HG02642 (cell line): ENCODE data around the gene BMP8A.
A peak's percentile ranks its signal among the peaks of the same experiment; 100 is the strongest.
"Not testable (repeated sequence)": the region's sequence is repeated elsewhere in the genome, so short reads cannot be mapped to it uniquely, and the experiment has no call there.

Experiments
- ATAC-seq: cut with Tn5 transposase; IDR thresholded peaks from one replicate; pipeline ENCODE4 v1.9.1; 2021; ENCODE audit warnings: mild to moderate bottlenecking; ENCODE audit not compliant: unreplicated experiment, poor library complexity

BMP8A gene

DNA sequence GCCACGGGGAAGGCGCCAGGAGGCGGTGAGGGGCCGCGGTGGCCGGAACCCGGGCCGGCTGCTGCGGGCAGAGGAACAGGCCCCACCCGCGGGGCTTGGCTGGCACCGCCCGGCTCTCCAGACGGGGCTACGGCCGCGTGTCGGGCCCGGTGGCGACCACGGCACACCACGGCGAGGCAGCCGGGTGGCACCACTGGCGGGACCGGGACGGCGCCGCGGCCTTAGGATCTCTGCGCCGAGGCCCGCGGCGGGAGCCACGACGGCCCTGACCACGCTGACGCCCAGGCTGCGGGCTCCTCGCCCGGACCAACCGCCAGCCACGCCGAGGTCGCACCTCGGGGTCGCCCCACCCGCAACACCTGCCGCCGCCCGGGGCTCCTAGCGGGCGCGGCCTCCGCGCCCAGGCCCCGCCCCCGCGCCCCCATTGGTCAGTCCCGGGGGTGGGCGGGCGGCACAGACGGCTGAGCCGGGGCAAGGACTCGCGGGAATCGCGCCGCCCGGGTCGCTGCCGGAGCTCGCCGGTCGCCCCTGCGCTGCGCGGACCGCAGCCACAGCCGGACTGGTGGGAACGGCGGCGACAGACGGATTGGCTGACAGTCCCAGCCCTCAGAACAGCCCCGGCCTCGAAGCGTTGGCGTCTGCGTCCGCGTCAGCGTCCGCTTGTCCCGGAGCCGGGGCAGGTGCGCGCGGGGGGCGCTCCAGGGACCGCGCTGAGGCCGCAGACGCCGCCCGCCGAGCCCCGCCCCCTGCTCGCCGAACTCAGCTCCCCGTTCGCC lies at the start of gene BMP8A:
BMP8A (plus strand) TSS at position 491 of the 776 bp plus-strand sequence. CDS start 356 bp downstream, outside the sequence.
- peak; percentile 83 for ATAC-seq

DNA sequence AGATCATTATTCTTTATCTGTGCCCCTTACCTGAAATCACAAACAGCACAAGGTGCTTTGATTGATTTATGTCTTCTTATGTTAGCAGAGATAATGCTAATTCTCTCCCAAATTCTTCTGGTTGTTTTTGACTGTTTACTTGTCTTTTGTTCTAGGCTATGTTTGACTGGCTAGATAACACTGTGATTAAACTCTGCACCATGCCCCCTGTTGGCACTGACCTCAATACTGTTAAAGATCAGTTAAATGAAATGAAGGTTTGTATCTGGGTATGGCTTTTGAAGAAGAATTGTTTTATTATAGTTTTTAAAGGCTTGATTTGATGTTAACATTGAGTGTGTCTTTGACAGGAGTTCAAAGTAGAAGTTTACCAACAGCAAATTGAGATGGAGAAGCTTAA lies 49.6 kb upstream of the BMP8A start:
- ATAC-seq, result no peak

DNA sequence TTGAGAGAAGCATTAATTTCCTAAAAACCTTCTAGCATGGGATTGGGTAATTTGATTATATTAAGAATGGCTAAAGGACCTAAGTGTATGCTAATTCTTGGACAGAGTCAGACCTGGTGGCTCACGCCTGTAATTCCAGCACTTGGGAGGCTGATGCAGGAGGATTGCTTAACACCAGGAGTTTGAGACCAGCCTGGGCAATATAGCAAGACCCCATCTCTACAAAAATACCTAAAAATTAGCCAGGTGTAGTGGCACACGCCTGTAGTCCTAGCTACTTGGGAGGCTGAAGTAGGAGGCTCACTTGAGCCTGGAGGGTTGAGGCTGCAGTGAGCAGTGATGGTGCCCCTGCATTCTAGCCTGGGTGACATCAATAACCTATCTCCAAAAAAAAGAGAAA lies 45.9 kb upstream of the BMP8A start:
- ATAC-seq, result no peak

- ATAC-seq, result no peak
Measured at GRCh38 chr1:39446986-39447567, 44.4 kb upstream of the BMP8A start.

- not testable (repeated sequence) for ATAC-seq
Measured at GRCh38 chr1:39450041-39450440, 41.4 kb upstream of the BMP8A start.

DNA sequence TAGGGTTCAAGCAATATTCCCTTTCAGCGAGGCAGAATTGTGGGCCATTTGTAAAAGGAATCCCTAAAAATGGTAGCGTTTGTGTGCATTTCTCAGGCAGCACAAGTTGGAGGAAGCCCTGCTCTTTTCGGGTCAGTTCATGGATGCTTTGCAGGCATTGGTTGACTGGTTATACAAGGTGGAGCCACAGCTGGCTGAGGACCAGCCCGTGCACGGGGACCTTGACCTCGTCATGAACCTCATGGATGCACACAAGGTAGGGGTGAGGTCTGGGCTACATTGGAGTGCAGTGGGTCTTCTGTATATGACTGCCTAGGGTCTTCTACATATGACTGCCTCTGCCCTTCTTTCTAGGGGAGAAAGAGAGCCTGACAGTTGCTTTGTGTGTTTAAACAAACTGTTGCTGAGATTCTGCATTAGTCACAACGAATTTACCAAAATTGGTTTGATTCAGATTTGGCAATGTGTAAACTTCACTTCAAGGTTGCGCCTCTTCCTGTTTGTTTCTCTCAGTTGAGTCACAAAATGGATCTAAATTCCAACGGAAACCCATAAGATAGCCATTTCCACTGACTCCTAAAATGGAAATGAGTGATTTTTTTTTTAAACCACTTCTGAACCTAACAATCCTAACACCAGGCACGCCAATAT lies 40.4 kb upstream of the BMP8A start:
- no peak for ATAC-seq

DNA sequence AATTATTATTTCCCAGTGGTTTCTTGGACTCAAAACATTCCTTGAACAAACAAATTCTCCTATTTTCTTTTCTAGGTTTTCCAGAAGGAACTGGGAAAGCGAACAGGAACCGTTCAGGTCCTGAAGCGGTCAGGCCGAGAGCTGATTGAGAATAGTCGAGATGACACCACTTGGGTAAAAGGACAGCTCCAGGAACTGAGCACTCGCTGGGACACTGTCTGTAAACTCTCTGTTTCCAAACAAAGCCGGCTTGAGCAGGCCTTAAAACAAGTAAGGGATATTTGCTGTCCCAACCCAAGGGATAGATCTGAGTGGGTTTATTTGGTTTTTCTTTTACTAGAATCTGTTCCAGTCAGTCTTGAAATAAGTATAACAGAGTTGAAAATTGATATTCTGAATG lies 39.4 kb upstream of the BMP8A start:
- ATAC-seq, result no peak

GRCh38 chr1:39452540-39452939 lies 38.9 kb upstream of the BMP8A start:
- no peak for ATAC-seq

GRCh38 chr1:39453603-39454002 lies 37.8 kb upstream of the BMP8A start:
- ATAC-seq, result no peak

- ATAC-seq, result no peak
Measured at GRCh38 chr1:39458991-39459390, 32.4 kb upstream of the BMP8A start.

GRCh38 chr1:39462074-39462473 lies 29.4 kb upstream of the BMP8A start:
- ATAC-seq, result no peak

DNA sequence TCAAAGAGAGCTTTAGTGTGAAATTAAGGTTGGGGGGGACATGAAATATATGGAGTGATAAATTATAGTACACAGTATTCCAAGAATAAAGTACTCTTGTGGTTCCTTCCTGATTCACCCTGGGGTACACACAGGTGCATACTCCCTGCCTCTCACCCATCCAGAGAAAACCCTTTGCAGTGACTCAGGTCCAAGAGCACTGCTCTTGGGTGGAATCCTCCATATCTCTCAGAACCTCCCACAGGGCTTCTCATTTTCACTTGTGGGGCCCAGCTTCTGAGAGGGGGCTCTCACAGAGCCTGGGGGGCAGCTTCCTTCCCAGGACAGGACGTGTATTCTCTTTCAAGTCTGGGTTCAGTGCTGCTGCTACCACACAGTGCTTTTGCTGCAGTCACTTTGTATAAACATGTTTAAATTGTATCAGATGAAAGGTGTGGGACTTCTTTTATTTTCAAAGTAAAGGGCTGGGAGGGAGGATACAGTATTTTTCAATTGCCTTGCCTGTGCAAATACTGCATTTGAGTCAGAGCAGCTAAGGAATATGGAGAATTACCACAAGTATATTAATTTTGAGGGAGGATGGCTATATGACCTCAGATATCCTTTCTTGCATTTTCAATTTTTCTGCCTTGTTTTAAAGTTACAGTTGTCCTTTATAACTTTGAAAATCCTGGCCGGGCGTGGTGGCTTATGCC lies 24.9 kb upstream of the BMP8A start:
- ATAC-seq, result no peak

DNA sequence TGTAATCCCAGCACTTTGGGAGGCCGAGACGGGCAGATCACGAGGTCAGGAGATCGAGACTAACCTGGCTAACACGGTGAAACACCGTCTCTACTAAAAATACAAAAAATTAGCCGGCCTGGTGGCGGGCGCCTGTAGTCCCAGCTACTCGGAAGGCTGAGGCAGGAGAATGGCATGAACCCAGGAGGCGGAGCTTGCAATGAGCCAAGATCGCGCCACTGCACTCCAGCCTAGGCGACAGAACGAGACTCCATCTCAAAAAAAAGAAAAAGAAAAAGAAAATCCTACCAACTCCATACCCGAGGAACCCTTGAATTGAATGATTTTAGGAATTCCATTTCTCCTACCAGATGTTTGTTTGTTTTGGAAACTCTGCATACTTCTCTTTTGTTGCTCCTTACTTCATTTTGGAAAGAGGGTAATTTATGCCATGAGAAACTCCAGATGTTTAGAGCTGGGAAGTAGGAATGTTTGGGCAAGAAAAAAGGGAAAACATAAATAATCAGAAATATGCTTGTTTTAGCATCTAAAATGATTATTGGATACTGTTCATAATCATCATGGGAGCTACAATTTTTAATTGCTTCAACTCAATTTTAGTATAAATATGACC lies 24.2 kb upstream of the BMP8A start:
- ATAC-seq, result not testable (repeated sequence)

- no peak for ATAC-seq
Measured at GRCh38 chr1:39469150-39469549, 22.3 kb upstream of the BMP8A start.

- ATAC-seq, result no peak
Measured at GRCh38 chr1:39470040-39470439, 21.4 kb upstream of the BMP8A start.

GRCh38 chr1:39472826-39473225 lies 18.6 kb upstream of the BMP8A start:
- ATAC-seq, result no peak

DNA sequence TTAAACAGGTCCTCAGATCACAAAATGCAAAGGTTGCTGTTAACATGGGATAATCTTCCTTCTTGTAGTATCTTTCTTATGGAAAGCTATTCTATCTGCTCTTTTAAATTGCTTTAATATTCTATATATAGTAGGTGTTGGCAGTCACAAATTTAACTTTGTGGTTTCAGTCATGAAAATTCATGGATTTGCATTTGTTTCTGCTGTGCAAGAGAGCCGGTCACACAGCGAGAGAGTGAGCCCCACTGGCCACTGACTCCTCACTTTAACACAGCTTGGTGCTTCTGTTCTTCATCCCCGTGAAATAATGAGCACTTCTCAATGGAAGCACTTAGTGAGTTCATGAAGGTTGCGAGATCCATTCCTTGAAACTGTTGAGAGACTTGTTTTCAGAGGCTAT lies 18.1 kb upstream of the BMP8A start:
- no peak for ATAC-seq

GRCh38 chr1:39474810-39475209 lies 16.6 kb upstream of the BMP8A start:
- no peak for ATAC-seq

- not testable (repeated sequence) for ATAC-seq
Measured at GRCh38 chr1:39475551-39475950, 15.9 kb upstream of the BMP8A start.

DNA sequence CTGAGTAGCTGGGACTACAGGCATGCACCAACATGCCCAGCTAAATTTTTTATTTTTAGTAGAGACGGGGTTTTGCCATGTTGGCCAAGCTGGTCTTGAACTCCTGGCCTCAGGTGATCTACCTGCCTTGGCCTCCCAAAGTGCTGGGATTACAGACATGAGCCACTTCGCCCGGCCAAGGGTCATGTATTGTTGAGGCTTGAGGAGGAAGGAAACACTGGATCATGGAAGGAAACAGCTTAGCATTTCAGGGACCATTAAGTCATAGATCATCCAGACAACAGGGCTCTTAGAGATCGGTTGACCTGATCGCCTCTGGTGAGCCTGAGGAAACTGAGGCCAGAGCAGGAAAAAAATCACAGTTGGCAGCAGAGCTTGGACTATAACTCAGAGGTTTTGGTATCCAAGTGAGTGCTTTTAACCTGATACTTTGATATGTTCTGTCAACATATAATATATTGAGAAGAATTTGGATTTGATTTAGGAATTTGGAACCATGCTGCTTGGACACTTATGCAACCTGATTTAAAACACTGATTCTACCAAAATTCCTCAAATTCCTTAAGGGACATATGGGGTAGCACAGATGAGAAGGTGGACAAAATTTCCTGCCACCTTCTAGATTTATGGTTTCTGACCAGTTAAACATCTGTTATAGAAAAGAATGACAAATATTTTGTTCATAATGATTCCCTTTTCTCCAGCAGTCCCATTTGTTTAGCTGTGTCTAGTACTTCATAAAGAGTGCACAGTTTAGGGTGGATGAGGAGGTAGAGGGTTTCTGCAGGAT lies 13.1 kb upstream of the BMP8A start:
- ATAC-seq, result no peak
